Measurements from ENCODE around the gene ARL9. TPM values are rescaled to one million over a fixed set of nuclear protein-coding genes. Genes with fewer than 3 reads are reported as not detected.

ARL9 gene
- total RNA-seq, 1 experiment from 2014 or later, result not detected

DNA sequence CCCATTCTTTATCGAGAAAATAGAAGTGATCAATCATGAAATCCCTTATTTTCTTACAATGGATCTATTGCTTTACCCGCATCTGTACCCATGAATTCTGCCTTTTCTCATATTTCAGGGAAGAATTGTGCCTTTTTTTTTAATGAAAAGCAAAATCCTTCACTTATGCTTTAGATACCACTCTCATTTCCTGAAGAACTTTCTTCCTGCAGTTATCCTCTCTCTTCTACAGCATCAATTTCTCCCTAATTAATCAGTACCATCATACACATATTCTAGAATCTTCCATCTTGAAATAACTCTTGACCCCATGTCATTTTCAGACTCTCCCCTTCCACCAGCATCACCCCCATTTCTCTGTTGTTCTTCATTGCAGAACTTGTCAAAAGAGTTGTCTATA is 26.6 kb downstream of the ARL9 start:
- Histone ChIP-seq H3K18ac (ENCODE audit: insufficient read length, low read depth, low read length) (no peak overlapping the region), H3K79me1 (ENCODE audit: insufficient read depth, low read depth, low read length, poor library complexity, severe bottlenecking) (no peaks in the 10 kb centered on the region), H2BK20ac (ENCODE audit: low read depth, low read length, poor library complexity, severe bottlenecking) (no peak overlapping the region), H3T11ph (ENCODE audit: low read length) (no peak overlapping the region), H3K23me2 (ENCODE audit: insufficient read length, low read depth, low read length, poor library complexity, severe bottlenecking) (peaks cover 11% of the 10 kb centered on the region), H3K4me2 (ENCODE audit: insufficient read depth, insufficient read length, low read length) (no peak overlapping the region), H2AFZ (ENCODE audit: low read length) (no peak overlapping the region), H3K79me2 (ENCODE audit: insufficient read depth, low read length) (no peaks in the 10 kb centered on the region), H3K4ac (ENCODE audit: low read depth, low read length) (no peak overlapping the region), H2BK12ac (ENCODE audit: insufficient read length, low read depth, low read length) (no peak overlapping the region), H3K4me1 (ENCODE audit: insufficient read depth, low read length) (no peaks in the 10 kb centered on the region), H4K8ac (replicated peaks; ENCODE audit: insufficient read length, low read depth, low read length) (no peak overlapping the region), H2BK5ac (ENCODE audit: insufficient read length, low read length) (no peak overlapping the region), H2BK15ac (ENCODE audit: low read depth, low read length) (no peak overlapping the region), H3K56ac (ENCODE audit: insufficient read length, low read depth, low read length) (no peak overlapping the region), H3K14ac (ENCODE audit: insufficient read depth, low read length) (no peak overlapping the region), H2BK120ac (ENCODE audit: low read depth, low read length, poor library complexity, severe bottlenecking) (no peak overlapping the region), H2AK5ac (ENCODE audit: insufficient read length, low read length) (no peak overlapping the region), H4K5ac (ENCODE audit: insufficient read length, low read depth, low read length) (no peak overlapping the region), H3K27me3 (ENCODE audit: insufficient read depth, low read length) (peaks cover 24% of the 10 kb centered on the region; the same call in 1 of the 2 replicates), H3K9ac (ENCODE audit: extremely low read depth, insufficient read length, low read length) (no peak overlapping the region), H3K27ac (ENCODE audit: insufficient read length, low read depth, low read length) (no peak overlapping the region), H4K91ac (ENCODE audit: insufficient read length, low read depth, low read length) (no peak overlapping the region), H3K9me3 (ENCODE audit: control insufficient read depth, low read depth, low read length) (no peaks in the 10 kb centered on the region), H4K20me1 (ENCODE audit: control insufficient read depth, insufficient read depth, insufficient read length) (no peaks in the 10 kb centered on the region), H3K23ac (ENCODE audit: insufficient read length, low read depth, low read length) (no peak overlapping the region)
- peaks cover 2 to 4% of the 10 kb centered on the region in 2 experiments; a peak in 2 of 4 replicates for H3K4me1 Mint-ChIP-seq
- DNase-seq, result no peak
- H3K36me3 Mint-ChIP-seq (ENCODE audit: insufficient read depth in 1 of 3, low read depth in 3 of 3), result no peaks in the 10 kb centered on the region; a peak in 1 of 7 replicates
- no peaks in the 10 kb centered on the region for H3K9me3 Mint-ChIP-seq
- H3K4me3 Mint-ChIP-seq, result no peak overlapping the region
- TF ChIP-seq CTCF (conservative IDR thresholded peaks at IDR 0.05), result no peak
- no CpG with 5 or more reads among the region's 2 CpGs for WGBS (ENCODE audit: extremely low coverage, insufficient read length, low lambda C conversion rate)
- H3K27ac Mint-ChIP-seq, result no peak overlapping the region
- H3K27me3 Mint-ChIP-seq (ENCODE audit: low read depth), result peaks cover 32% of the 10 kb centered on the region

Measured in H9 (cell line).